MG63 (cell line): ENCODE measurements around the gene ZNF445. TPM values are rescaled to one million over a fixed set of nuclear protein-coding genes. Genes with fewer than 3 reads are reported as not detected.
"Not testable (repeated sequence)": the region's sequence is repeated elsewhere in the genome, so short reads cannot be mapped to it uniquely, and the experiment has no call there.

Experiments used
- DNase-seq: peaks from one replicate; pipeline ENCODE4 v3.0.0-alpha.2; 2020
- H3K27me3 ChIP-seq: fragments of 250-450 bp; sonication (Bioruptor Pico); 2 replicates; pipeline ENCODE4 v1.5.1; 2020; ENCODE audit warnings: mild to moderate bottlenecking, moderate library complexity
- H3K36me3 ChIP-seq: fragments of 250-450 bp; sonication (Bioruptor Pico); 2 replicates; pipeline ENCODE4 v1.5.1; 2020; ENCODE audit warnings: mild to moderate bottlenecking, moderate library complexity
- H3K4me3 ChIP-seq: fragments of 250-450 bp; sonication (Bioruptor Pico); 2 replicates; pipeline ENCODE4 v1.5.1; 2020; ENCODE audit warnings: mild to moderate bottlenecking, moderate library complexity
- H3K9me3 ChIP-seq: fragments of 250-450 bp; sonication (Bioruptor Pico); 2 replicates; pipeline ENCODE4 v1.5.1; 2020; ENCODE audit warnings: mild to moderate bottlenecking, moderate library complexity
- total RNA-seq: library from RNA; depleted of rRNA; stranded (reverse); fragments of >200 nt; shearing (Covaris generic); gene quantifications from 2 replicates; pipeline ENCODE4 v1.2.3, GENCODE V29; 2014; ENCODE audit warnings: low replicate concordance

The ZNF445 gene
- total RNA-seq, 1 experiment from 2014 or later: 3.9 TPM

DNA sequence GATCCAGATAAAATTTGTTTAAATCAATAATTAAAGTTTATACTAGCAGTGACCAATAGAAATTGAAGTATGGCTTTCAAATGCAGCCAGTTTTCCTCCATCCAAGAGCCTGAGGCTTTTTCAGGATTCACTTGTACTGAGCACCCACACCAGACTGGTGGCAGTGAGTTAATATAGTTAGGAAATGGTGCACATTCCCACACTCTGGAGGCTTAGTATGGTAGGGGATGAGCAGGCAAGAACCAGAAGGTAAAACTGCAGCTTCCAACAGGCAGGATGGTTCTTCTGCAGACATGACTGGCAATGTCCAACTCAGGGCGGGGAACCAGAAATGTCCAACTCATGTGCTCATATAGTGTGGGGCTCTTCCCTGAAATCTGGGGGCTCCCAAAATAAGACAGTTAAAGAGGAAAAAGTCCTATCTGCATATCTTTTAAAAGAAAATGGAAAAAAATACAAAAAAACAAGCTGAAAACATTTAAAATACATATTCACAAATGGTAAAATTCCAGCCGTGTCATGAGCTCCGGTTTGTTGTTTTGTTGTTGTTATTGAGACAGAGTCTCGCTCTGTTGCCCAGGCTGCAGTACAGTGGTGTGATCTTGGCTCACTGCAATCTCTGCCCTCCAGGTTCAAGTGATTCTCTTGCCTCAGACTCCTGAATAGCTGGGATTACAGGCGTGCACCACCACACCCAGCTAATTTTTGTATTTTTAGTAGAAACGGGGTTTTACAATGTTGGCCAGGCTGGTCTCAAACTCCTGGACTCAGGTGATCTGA, 18.4 kb upstream of the ZNF445 start:
- Histone ChIP-seq H3K4me3 (no peak overlapping the region), H3K27me3 (no peaks in the 10 kb centered on the region), H3K36me3 (peaks cover 2% of the 10 kb centered on the region), H3K9me3 (peaks cover 3% of the 10 kb centered on the region; the same call in 1 of the 2 replicates)
- DNase-seq: no peak

DNA sequence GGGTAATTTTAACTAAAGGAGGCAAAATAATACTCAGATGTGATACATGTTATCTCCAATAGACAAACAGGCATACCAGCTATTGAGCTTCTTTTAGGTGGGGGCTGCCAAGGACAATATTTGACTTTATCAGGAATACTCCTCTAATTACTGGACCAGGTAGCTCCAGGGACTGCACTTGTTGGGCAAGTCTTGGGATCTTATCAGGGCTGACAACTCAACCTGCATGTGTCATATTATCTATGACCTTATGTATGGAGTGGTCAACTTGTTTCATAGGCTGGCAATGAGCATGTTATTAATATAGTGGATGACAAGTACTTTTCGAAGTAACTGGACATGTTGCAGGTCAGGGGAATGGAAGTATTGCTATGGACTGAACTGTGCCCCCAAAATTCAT, 15.0 kb upstream of the ZNF445 start:
- Histone ChIP-seq H3K36me3 (no peaks in the 10 kb centered on the region; the same call in 1 of the 2 replicates), H3K27me3 (no peaks in the 10 kb centered on the region), H3K4me3 (no peak overlapping the region), H3K9me3 (no peaks in the 10 kb centered on the region)
- no peak for DNase-seq

- Histone ChIP-seq H3K27me3 (no peaks in the 10 kb centered on the region), H3K36me3 (no peaks in the 10 kb centered on the region), H3K9me3 (no peaks in the 10 kb centered on the region), H3K4me3 (no peak overlapping the region)
- DNase-seq: no peak
Measured at GRCh38 chr3:44482721-44483120, 5.3 kb upstream of the ZNF445 start.

DNA sequence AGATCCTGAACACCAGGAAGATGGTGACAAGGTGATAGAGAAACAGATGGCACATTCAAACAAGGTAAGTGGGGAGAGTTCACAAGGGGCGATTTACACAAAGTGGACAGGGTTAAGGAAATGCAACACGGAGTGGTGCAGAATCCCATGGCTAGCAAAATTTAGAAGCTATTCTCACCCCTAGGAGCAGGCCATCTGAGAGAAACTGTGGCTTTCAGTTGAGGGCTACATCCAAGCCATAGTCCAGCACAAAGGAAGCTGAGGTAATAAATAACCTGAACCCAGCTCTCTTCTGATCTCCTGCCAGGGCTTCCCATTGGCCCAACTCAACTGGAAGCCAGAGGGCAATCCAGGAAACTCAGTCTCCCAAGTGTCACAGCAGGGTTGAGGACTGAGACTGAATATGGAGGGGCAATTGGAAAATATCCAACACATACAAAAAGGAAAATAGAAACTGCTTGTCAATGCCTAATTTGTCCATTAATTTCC, 1.2 kb upstream of the ZNF445 start:
- H3K9me3 ChIP-seq: no peaks in the 10 kb centered on the region
- DNase-seq: no peak
- H3K27me3 ChIP-seq: no peaks in the 10 kb centered on the region
- H3K4me3 ChIP-seq: no peak overlapping the region
- no peaks in the 10 kb centered on the region for H3K36me3 ChIP-seq

DNA sequence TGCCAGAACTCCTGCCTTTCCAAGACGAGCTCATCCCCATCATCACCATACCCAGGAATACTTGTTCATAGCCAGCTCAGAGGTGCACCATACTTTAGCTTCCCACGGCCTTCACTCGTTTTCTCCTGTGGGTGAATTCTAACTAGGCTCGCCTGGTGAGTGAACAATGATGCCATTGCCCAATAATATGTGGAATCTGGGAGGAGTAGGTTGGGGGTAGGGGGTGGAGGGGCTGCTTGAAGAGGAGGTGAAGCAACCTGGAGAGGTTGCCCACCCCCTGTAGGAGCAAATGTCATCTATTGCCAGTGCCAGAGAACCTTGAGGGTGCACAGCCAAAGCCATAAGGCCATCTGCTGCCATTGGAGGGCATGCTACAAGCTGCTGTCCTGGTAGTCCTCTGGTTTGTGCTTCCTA, 592 bp upstream of the ZNF445 start:
- Histone ChIP-seq H3K36me3 (no peaks in the 10 kb centered on the region), H3K9me3 (no peaks in the 10 kb centered on the region), H3K27me3 (no peaks in the 10 kb centered on the region), H3K4me3 (peak overlapping the region; percentile 72)
- no peak for DNase-seq

DNA sequence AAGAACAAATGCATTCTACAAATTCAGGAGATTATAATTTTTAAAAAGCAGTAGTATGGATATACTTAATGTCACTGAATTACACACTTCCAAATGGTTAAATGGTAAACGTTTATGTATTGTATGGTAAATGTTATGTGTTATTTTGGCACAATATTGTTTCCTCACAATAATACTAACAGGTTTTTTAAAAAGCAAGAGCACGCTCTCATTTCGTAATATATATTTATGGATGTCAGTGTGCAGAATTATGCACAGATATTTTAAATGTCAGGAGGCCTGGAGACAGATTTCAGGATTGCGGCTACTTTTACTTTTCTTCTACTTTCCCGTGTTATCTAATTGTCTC, 533 bp downstream of the ZNF445 start:
- peak overlapping the region; percentile 72 for H3K4me3 ChIP-seq
- H3K9me3 ChIP-seq: no peaks in the 10 kb centered on the region
- no peaks in the 10 kb centered on the region for H3K36me3 ChIP-seq

GRCh38 chr3:44476181-44476611, 1.3 kb downstream of the ZNF445 start:
- H3K9me3 ChIP-seq: no peaks in the 10 kb centered on the region
- no peak for DNase-seq
- H3K27me3 ChIP-seq: no peaks in the 10 kb centered on the region
- no peaks in the 10 kb centered on the region; the same call in 1 of the 2 replicates for H3K36me3 ChIP-seq
- H3K4me3 ChIP-seq: peak overlapping the region; percentile 72

More for the DNA sequence above, 533 bp downstream of the ZNF445 start:
- no peak for DNase-seq
- no peaks in the 10 kb centered on the region for H3K27me3 ChIP-seq

- H3K36me3 ChIP-seq, DNase-seq, H3K27me3 ChIP-seq, H3K4me3 ChIP-seq, H3K9me3 ChIP-seq: not testable (repeated sequence)
Measured at GRCh38 chr3:44474886-44475285, 2.6 kb downstream of the ZNF445 start.

GRCh38 chr3:44470430-44470829, 7.0 kb downstream of the ZNF445 start:
- no peak for DNase-seq
- Histone ChIP-seq H3K27me3 (no peaks in the 10 kb centered on the region), H3K4me3 (no peak overlapping the region), H3K9me3 (no peaks in the 10 kb centered on the region), H3K36me3 (no peaks in the 10 kb centered on the region; the same call in none of the 2 replicates)

- H3K4me3 ChIP-seq: no peak overlapping the region
- no peak for DNase-seq
- no peaks in the 10 kb centered on the region; the same call in none of the 2 replicates for H3K36me3 ChIP-seq
Measured at GRCh38 chr3:44469914-44470313, 7.6 kb downstream of the ZNF445 start.

GRCh38 chr3:44468572-44469520, 8.6 kb downstream of the ZNF445 start:
- Histone ChIP-seq H3K9me3 (no peaks in the 10 kb centered on the region), H3K27me3 (no peaks in the 10 kb centered on the region), H3K4me3 (no peak overlapping the region), H3K36me3 (peaks cover 4% of the 10 kb centered on the region)
- peak; percentile 16 for DNase-seq

More at GRCh38 chr3:44469914-44470313, 7.6 kb downstream of the ZNF445 start:
- Histone ChIP-seq H3K27me3 (no peaks in the 10 kb centered on the region), H3K9me3 (no peaks in the 10 kb centered on the region)

GRCh38 chr3:44468099-44468537, 9.4 kb downstream of the ZNF445 start:
- not testable (repeated sequence) for H3K36me3 ChIP-seq, H3K27me3 ChIP-seq, DNase-seq, H3K9me3 ChIP-seq, H3K4me3 ChIP-seq

DNA sequence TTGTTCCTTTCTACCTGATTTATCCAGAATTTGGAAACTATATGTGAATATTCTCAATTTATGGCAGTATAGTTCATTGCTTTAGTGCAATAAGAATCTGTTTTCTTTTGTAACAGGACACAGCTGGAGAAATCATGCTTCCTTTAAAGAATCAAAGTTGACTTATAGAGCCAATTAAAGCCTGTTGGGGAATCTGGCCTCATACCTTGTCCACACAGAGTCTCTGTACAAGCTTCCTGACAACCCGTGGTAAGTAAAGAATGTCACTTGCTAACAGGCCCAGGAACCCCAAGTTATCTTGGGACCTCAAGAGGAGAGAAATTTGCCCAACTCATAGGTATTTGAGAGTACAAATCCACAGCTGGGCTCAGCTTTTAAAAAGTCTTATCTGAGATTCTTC, 10.2 kb downstream of the ZNF445 start:
- Histone ChIP-seq H3K9me3 (no peaks in the 10 kb centered on the region), H3K27me3 (no peaks in the 10 kb centered on the region), H3K4me3 (no peak overlapping the region), H3K36me3 (peaks cover 5% of the 10 kb centered on the region)
- DNase-seq: no peak

DNA sequence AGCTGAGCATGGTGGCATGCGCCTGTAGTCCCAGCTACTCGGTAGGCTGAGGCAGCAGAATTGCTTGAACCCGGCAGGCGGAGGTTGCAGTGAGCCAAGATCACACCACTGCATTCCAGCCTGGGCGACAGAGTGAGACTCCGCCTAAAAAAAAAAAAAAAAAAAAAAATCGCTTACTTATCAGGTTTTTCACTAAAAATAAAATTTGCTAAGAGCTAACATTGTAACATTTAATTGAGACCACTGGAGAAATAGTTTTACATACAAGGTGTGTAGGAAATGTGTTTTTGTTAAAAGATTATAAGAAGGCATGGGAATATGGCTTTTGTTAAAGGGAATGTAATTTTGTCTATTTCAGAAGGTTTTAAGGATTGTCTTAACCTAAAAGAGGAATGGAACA, 12.6 kb downstream of the ZNF445 start:
- H3K36me3 ChIP-seq, H3K27me3 ChIP-seq, H3K4me3 ChIP-seq, H3K9me3 ChIP-seq, DNase-seq: not testable (repeated sequence)

- no peak for DNase-seq
- H3K4me3 ChIP-seq: no peak overlapping the region
- H3K36me3 ChIP-seq: peaks cover 8% of the 10 kb centered on the region; the same call in 1 of the 2 replicates
- no peaks in the 10 kb centered on the region for H3K27me3 ChIP-seq
- no peaks in the 10 kb centered on the region for H3K9me3 ChIP-seq
Measured at GRCh38 chr3:44464509-44464908, 13.0 kb downstream of the ZNF445 start.

- H3K4me3 ChIP-seq, H3K9me3 ChIP-seq, H3K27me3 ChIP-seq, DNase-seq: not testable (repeated sequence)
- H3K36me3 ChIP-seq: peaks cover 11% of the 10 kb centered on the region; the same call in 1 of the 2 replicates
Measured at GRCh38 chr3:44460050-44460449, 17.4 kb downstream of the ZNF445 start.

- Histone ChIP-seq H3K27me3 (no peaks in the 10 kb centered on the region), H3K36me3 (peaks cover 6% of the 10 kb centered on the region; the same call in 1 of the 2 replicates), H3K4me3 (no peak overlapping the region), H3K9me3 (no peaks in the 10 kb centered on the region)
- no peak for DNase-seq
Measured at GRCh38 chr3:44455318-44455717, 22.2 kb downstream of the ZNF445 start.
